Effector memory CD4-positive, alpha-beta T cell (primary cell): ENCODE results near the gene RARG.

Experiments used
- DNase-seq, 3 donors: peaks; one replicate each; pipeline ENCODE4 v3.0.0-alpha.2; 2020
- H3K27ac ChIP-seq: 2 replicates; pipeline ENCODE4 v1.7.0; 2013; ENCODE audit warnings: mild to moderate bottlenecking, low read length, moderate library complexity; ENCODE audit not compliant: insufficient read depth, poor library complexity, severe bottlenecking
- H3K27me3 ChIP-seq: replicated peaks from 2 replicates; pipeline ENCODE4 v1.7.0; 2013; ENCODE audit warnings: mild to moderate bottlenecking, low read length; ENCODE audit not compliant: insufficient read depth, control insufficient read depth, poor library complexity, severe bottlenecking
- H3K36me3 ChIP-seq: 2 replicates; pipeline ENCODE4 v1.7.0; 2013; ENCODE audit warnings: mild to moderate bottlenecking, low read length, moderate library complexity; ENCODE audit not compliant: control insufficient read depth, insufficient read depth
- H3K4me1 ChIP-seq: 2 replicates; pipeline ENCODE4 v1.7.0; 2013; ENCODE audit warnings: low read length, mild to moderate bottlenecking; ENCODE audit not compliant: control insufficient read depth, insufficient read depth, poor library complexity, severe bottlenecking
- H3K4me3 ChIP-seq: 2 replicates; pipeline ENCODE4 v1.7.0; 2013; ENCODE audit warnings: low read length, low read depth, mild to moderate bottlenecking; ENCODE audit not compliant: insufficient read depth, poor library complexity, severe bottlenecking
- H3K9me3 ChIP-seq: 2 replicates; pipeline ENCODE4 v1.7.0; 2013; ENCODE audit warnings: mild to moderate bottlenecking, low read length, moderate library complexity; ENCODE audit not compliant: control insufficient read depth

Gene RARG

GRCh38 chr12:53231671-53231920 is 413 bp downstream of the RARG start:
- Histone ChIP-seq H3K4me3 (peak overlapping the region; percentile 68), H3K27ac (peak overlapping the region; percentile 77), H3K36me3 (peaks cover 3% of the 10 kb centered on the region), H3K4me1 (peaks cover 65% of the 10 kb centered on the region), H3K27me3 (no peaks in the 10 kb centered on the region), H3K9me3 (no peaks in the 10 kb centered on the region)
- DNase-seq: no peak

DNA sequence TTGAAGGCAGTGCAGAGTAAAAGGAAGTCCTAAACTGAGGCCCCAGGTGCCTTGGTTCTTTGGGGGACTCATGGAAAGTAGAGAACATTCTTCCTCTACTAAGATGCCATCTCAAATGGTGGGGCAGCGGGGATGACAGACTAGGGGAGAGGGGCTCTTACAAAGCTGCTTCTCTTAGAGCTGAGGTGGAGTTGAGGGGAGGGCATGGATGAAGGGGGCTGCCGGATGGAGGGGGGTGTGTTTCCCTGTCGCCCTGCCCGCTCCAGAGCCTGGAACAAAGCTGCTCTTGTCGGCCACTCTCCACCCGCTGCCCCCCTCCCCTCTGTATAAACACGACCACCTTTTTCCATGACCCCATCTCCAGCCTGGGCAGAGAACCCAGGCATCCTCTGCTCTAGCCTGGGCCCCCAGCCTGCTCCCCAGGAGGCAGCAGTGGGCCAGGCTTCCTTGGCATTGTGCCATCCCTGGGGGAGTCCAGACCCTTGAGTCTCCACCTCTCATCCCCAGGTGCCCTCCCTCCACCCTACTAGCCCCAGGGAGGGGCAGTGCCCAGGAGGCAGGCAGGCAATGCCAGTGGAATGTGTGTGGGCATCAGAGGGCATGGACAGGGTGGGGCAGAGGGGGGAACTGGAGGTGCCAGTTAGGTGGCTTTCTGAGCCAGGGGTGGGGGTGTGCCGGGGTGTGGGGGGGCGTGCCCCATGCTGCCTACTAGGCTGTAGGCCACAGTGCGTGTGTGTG is 1.7 kb downstream of the RARG start:
- Histone ChIP-seq H3K27me3 (no peaks in the 10 kb centered on the region), H3K9me3 (no peaks in the 10 kb centered on the region), H3K27ac (peak overlapping the region; percentile 77), H3K4me3 (no peak overlapping the region), H3K4me1 (peaks cover 59% of the 10 kb centered on the region), H3K36me3 (peaks cover 3% of the 10 kb centered on the region)
- DNase-seq: no peak

GRCh38 chr12:53229454-53229853 is 2.6 kb downstream of the RARG start:
- Histone ChIP-seq H3K4me3 (no peak overlapping the region), H3K9me3 (no peaks in the 10 kb centered on the region), H3K27me3 (no peaks in the 10 kb centered on the region), H3K36me3 (peaks cover 3% of the 10 kb centered on the region), H3K27ac (peak overlapping the region; percentile 77), H3K4me1 (peaks cover 59% of the 10 kb centered on the region)
- DNase-seq: no peak

DNA sequence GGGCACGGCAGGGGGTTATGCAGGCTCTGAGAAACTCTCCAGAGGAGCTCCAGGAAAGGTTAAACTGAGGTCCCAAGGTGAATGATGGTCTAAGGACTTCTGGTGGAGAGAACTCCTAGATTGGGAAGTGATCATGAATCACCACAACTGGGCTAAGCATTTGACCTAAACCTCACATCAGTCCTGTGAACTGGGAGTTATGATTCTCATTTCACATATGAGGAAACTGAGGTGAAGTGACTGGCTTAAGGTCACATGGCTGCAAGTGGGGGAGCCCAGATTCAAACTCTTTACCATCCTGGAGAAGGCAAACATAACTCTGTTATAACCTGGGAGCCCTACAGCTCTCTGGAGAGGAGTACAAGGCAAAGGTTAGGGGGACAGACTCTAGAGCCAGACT is 4.2 kb downstream of the RARG start:
- H3K4me1 ChIP-seq: peaks cover 59% of the 10 kb centered on the region
- H3K27ac ChIP-seq: peak overlapping the region; percentile 7
- DNase-seq: no peak
- no peaks in the 10 kb centered on the region for H3K27me3 ChIP-seq
- H3K9me3 ChIP-seq: no peaks in the 10 kb centered on the region
- peaks cover 3% of the 10 kb centered on the region for H3K36me3 ChIP-seq
- no peak overlapping the region for H3K4me3 ChIP-seq

GRCh38 chr12:53227341-53227740 is 4.7 kb downstream of the RARG start:
- H3K36me3 ChIP-seq: peaks cover 3% of the 10 kb centered on the region
- H3K4me3 ChIP-seq: no peak overlapping the region
- peaks cover 59% of the 10 kb centered on the region for H3K4me1 ChIP-seq
- H3K27me3 ChIP-seq: no peaks in the 10 kb centered on the region
- no peak overlapping the region for H3K27ac ChIP-seq
- no peak for DNase-seq
- H3K9me3 ChIP-seq: no peaks in the 10 kb centered on the region

DNA sequence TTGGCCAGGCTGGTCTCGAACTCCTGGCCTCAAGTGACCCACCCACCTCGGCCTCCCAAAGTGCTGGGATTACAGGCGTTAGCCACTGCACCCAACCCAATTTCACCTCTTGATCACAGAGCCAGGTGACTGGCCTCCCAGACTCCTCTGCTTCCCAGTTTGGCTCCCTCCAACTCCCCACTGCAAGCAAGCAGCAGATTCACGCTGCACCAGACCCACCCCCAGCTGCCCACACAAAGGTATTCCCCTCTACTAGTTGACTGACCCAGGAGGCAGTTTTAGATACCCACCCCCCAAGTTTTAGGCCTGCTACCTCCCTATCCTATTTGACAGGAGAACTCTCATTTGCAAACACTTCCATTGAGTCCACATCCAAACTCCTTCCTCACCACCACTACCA is 5.2 kb downstream of the RARG start:
- no peak for DNase-seq
- H3K9me3 ChIP-seq: no peaks in the 10 kb centered on the region
- peaks cover 3% of the 10 kb centered on the region for H3K36me3 ChIP-seq
- H3K4me3 ChIP-seq: no peak overlapping the region
- H3K4me1 ChIP-seq: peaks cover 64% of the 10 kb centered on the region
- H3K27ac ChIP-seq: no peak overlapping the region
- H3K27me3 ChIP-seq: no peaks in the 10 kb centered on the region

GRCh38 chr12:53225635-53226424 is 6.2 kb downstream of the RARG start:
- Histone ChIP-seq H3K36me3 (peaks cover 3% of the 10 kb centered on the region), H3K4me1 (peaks cover 56% of the 10 kb centered on the region), H3K4me3 (no peak overlapping the region), H3K9me3 (no peaks in the 10 kb centered on the region), H3K27ac (peak overlapping the region; percentile 87), H3K27me3 (no peaks in the 10 kb centered on the region)
- DNase-seq: no peak

DNA sequence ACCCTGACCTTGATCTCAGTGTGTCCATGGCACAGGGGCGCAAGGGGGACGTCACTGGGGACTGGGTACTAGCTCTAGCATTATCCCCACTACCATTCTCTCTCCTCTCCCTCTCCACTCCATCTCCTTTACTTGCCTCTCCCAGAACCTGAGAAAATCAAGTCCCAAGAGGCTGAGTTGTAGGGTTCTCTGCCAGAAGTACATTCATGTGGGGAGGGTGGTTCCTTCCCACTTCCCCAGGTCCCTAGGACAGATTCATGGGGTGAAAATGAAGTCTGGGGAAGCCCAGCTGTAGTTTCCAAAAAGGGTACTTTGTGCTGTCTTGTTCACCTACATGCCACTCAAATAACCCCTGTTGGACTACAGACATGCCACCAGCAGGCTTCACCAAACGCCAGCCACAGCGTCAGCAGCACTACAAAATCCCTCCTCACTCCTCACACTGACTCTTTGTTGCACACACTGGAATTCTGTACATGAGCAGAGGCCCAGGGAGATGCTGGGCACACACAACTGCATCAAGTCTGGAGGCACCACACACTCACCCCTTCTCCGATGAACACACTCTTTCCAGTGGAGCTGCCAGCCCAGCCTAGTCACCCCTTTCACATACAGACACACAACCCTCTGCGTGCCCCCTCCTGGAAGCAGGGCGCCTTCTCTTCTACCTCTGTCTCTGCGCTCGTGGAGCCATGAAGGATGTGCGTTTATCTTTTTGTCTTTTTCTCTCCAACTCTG is 6.9 kb downstream of the RARG start:
- H3K27ac ChIP-seq: peak overlapping the region; percentile 87
- no peaks in the 10 kb centered on the region for H3K9me3 ChIP-seq
- DNase-seq: no peak
- no peaks in the 10 kb centered on the region for H3K27me3 ChIP-seq
- peaks cover 3% of the 10 kb centered on the region for H3K36me3 ChIP-seq
- H3K4me3 ChIP-seq: no peak overlapping the region
- peaks cover 50% of the 10 kb centered on the region for H3K4me1 ChIP-seq

GRCh38 chr12:53224061-53224896 is 7.7 kb downstream of the RARG start:
- Histone ChIP-seq H3K4me3 (no peak overlapping the region), H3K4me1 (peaks cover 50% of the 10 kb centered on the region), H3K36me3 (peaks cover 3% of the 10 kb centered on the region), H3K27me3 (no peaks in the 10 kb centered on the region), H3K9me3 (no peaks in the 10 kb centered on the region), H3K27ac (peak overlapping the region; percentile 87)
- no peak for DNase-seq
